Mononuclear cell (primary cell): ENCODE data around the gene ANKRD29. TPM values are rescaled to one million over a fixed set of nuclear protein-coding genes. Genes with fewer than 3 reads are reported as not detected.
A peak's percentile ranks its signal among the peaks of the same experiment; 100 is the strongest.

Experiments used
- H3K27me3 ChIP-seq: 2 replicates; pipeline ENCODE4 v1.6.0; 2011; ENCODE audit warnings: low read length, control low read depth; ENCODE audit not compliant: insufficient read depth
- H3K4me1 ChIP-seq: 2 replicates; pipeline ENCODE4 v1.5.1; 2011; ENCODE audit warnings: mild to moderate bottlenecking, low read length, control low read depth; ENCODE audit not compliant: insufficient read depth
- H3K4me3 ChIP-seq: 2 replicates; pipeline ENCODE4 v1.5.1; 2011; ENCODE audit warnings: mild to moderate bottlenecking, low read length, moderate library complexity
- H3K9me3 ChIP-seq: 2 replicates; pipeline ENCODE4 v1.5.1; 2011; ENCODE audit warnings: low read depth, mild to moderate bottlenecking, control low read depth, low read length
- total RNA-seq: library from RNA; depleted of rRNA; stranded (reverse); fragments of >200 nt; gene quantifications from one replicate; pipeline ENCODE4 v1.2.3, GENCODE V29; 2012

Gene ANKRD29
- 0.52 TPM for total RNA-seq

- Histone ChIP-seq H3K4me1 (peaks cover 20% of the 10 kb centered on the region), H3K4me3 (peak within 1 kb of the TSS; percentile 16), H3K27me3 (peaks cover 61% of the 10 kb centered on the region), H3K9me3 (no peaks in the 10 kb centered on the region)
Observed at GRCh38 chr18:23662309-23663263, at the start of gene ANKRD29. Gene ANKRD29 (minus strand): TSS chr18:23662911. CDS start chr18:23662730, 181 bp downstream.

- Histone ChIP-seq H3K4me1 (no peaks in the 10 kb centered on the region), H3K27me3 (no peaks in the 10 kb centered on the region), H3K4me3 (no peak overlapping the region)
Observed at GRCh38 chr18:23712445-23712844, 49.7 kb upstream of the ANKRD29 start.

GRCh38 chr18:23711426-23711825 lies 48.7 kb upstream of the ANKRD29 start:
- Histone ChIP-seq H3K4me1 (no peaks in the 10 kb centered on the region), H3K27me3 (no peaks in the 10 kb centered on the region), H3K4me3 (no peak overlapping the region), H3K9me3 (no peaks in the 10 kb centered on the region)

More at GRCh38 chr18:23712445-23712844, 49.7 kb upstream of the ANKRD29 start:
- H3K9me3 ChIP-seq = no peaks in the 10 kb centered on the region

GRCh38 chr18:23710946-23711345 lies 48.2 kb upstream of the ANKRD29 start:
- Histone ChIP-seq H3K4me1 (no peaks in the 10 kb centered on the region), H3K4me3 (no peak overlapping the region), H3K27me3 (no peaks in the 10 kb centered on the region), H3K9me3 (no peaks in the 10 kb centered on the region)

GRCh38 chr18:23710068-23710527 lies 47.4 kb upstream of the ANKRD29 start:
- H3K4me3 ChIP-seq = no peak overlapping the region
- no peaks in the 10 kb centered on the region for H3K9me3 ChIP-seq
- no peaks in the 10 kb centered on the region for H3K27me3 ChIP-seq
- no peaks in the 10 kb centered on the region for H3K4me1 ChIP-seq

- Histone ChIP-seq H3K4me1 (no peaks in the 10 kb centered on the region), H3K9me3 (no peaks in the 10 kb centered on the region), H3K27me3 (peaks cover 5% of the 10 kb centered on the region), H3K4me3 (no peak overlapping the region)
Observed at GRCh38 chr18:23706971-23707640, 44.4 kb upstream of the ANKRD29 start.

- H3K4me3 ChIP-seq = no peak overlapping the region
- H3K9me3 ChIP-seq = no peaks in the 10 kb centered on the region
- H3K27me3 ChIP-seq = peaks cover 6% of the 10 kb centered on the region
- H3K4me1 ChIP-seq = no peaks in the 10 kb centered on the region
Observed at GRCh38 chr18:23704806-23705205, 42.1 kb upstream of the ANKRD29 start.

- Histone ChIP-seq H3K4me3 (no peak overlapping the region), H3K9me3 (no peaks in the 10 kb centered on the region), H3K27me3 (peaks cover 6% of the 10 kb centered on the region), H3K4me1 (no peaks in the 10 kb centered on the region)
Observed at GRCh38 chr18:23703987-23704384, 41.3 kb upstream of the ANKRD29 start.

- Histone ChIP-seq H3K9me3 (no peaks in the 10 kb centered on the region), H3K27me3 (peaks cover 6% of the 10 kb centered on the region), H3K4me3 (no peak overlapping the region), H3K4me1 (no peaks in the 10 kb centered on the region)
Observed at GRCh38 chr18:23703057-23703986, 40.6 kb upstream of the ANKRD29 start.

GRCh38 chr18:23702606-23703005 lies 39.9 kb upstream of the ANKRD29 start:
- no peaks in the 10 kb centered on the region for H3K4me1 ChIP-seq
- H3K9me3 ChIP-seq = no peaks in the 10 kb centered on the region
- H3K4me3 ChIP-seq = no peak overlapping the region
- H3K27me3 ChIP-seq = peaks cover 6% of the 10 kb centered on the region

- Histone ChIP-seq H3K9me3 (no peaks in the 10 kb centered on the region), H3K4me3 (no peak overlapping the region), H3K27me3 (peaks cover 6% of the 10 kb centered on the region), H3K4me1 (no peaks in the 10 kb centered on the region)
Observed at GRCh38 chr18:23701544-23702064, 38.9 kb upstream of the ANKRD29 start.

GRCh38 chr18:23701017-23701416 lies 38.3 kb upstream of the ANKRD29 start:
- H3K4me1 ChIP-seq = no peaks in the 10 kb centered on the region
- peaks cover 6% of the 10 kb centered on the region for H3K27me3 ChIP-seq
- no peaks in the 10 kb centered on the region for H3K9me3 ChIP-seq
- H3K4me3 ChIP-seq = no peak overlapping the region

- H3K4me1 ChIP-seq = peaks cover 4% of the 10 kb centered on the region
- H3K9me3 ChIP-seq = no peaks in the 10 kb centered on the region
- peaks cover 20% of the 10 kb centered on the region for H3K27me3 ChIP-seq
- no peak overlapping the region for H3K4me3 ChIP-seq
Observed at GRCh38 chr18:23694637-23695430, 32.1 kb upstream of the ANKRD29 start.

GRCh38 chr18:23693846-23694245 lies 31.1 kb upstream of the ANKRD29 start:
- Histone ChIP-seq H3K27me3 (peaks cover 29% of the 10 kb centered on the region), H3K4me3 (no peak overlapping the region), H3K4me1 (peaks cover 14% of the 10 kb centered on the region), H3K9me3 (no peaks in the 10 kb centered on the region)
